Psoas muscle (tissue), 8 donors: ENCODE measurements around the gene SHISA5. TPM values are rescaled to one million over a fixed set of nuclear protein-coding genes. Genes with fewer than 3 reads are reported as not detected.

Experiments
- ATAC-seq, 4 donors: fragments of 200-7000 bp; cut with Tn5 transposase; one replicate each; pipeline ENCODE4 v1.9.1; 2020; ENCODE audit warnings: moderate library complexity in 3 of 4, mild to moderate bottlenecking in 2 of 4
- DNase-seq, 2 donors: peaks; one replicate each; pipeline ENCODE4 v3.0.0-alpha.2; 2020
- H3K27ac ChIP-seq: fragments of 200-600 bp; one replicate; pipeline ENCODE4 v1.8.0; 2022
- H3K27me3 ChIP-seq, 3 donors: fragments of 200-600 bp in 1 of 3; one replicate each; pipeline versions ENCODE4 v1.6.1 to v1.8.0; 2013 to 2022; ENCODE audit warnings: low read length in 2 of 3, mild to moderate bottlenecking in 2 of 3, moderate library complexity in 1 of 3; ENCODE audit not compliant: insufficient read depth in 3 of 3
- H3K36me3 ChIP-seq, 2 donors: fragments of 200-600 bp in 1 of 2; one replicate each; pipeline versions ENCODE4 v1.6.1 to v1.8.0; 2013 to 2022; ENCODE audit warnings: low read depth in 1 of 2, mild to moderate bottlenecking in 1 of 2, moderate library complexity in 1 of 2; ENCODE audit not compliant: insufficient read depth in 1 of 2
- H3K4me1 ChIP-seq: fragments of 200-600 bp; one replicate; pipeline ENCODE4 v1.8.0; 2022
- H3K4me3 ChIP-seq: fragments of 200-600 bp; one replicate; pipeline ENCODE4 v1.8.0; 2022; ENCODE audit warnings: mild to moderate bottlenecking
- H3K9me3 ChIP-seq: fragments of 200-600 bp; one replicate; pipeline ENCODE4 v1.8.0; 2022
- CTCF ChIP-seq: fragments of 200-600 bp; IDR thresholded peaks from one replicate; pipeline ENCODE4 v1.8.0; 2022; ENCODE audit warnings: antibody characterized with exemption
- WGBS, 3 donors: extraction: QIAGEN DNeasy Blood & Tissue Kit; methylation state at CpG; one replicate each; pipeline versions ENCODE4 v1.1.6 to v1.1.7; 2013; 5-methylcytosine and 5-hydroxymethylcytosine counted together
- intact Hi-C, 2 donors: fragments of 100-400 bp; cut with DNase I; formaldehyde crosslinking; loops; one replicate each; pipeline versions ENCODE4 v1.11.0 to v1.14.2; 2022
- polyA plus RNA-seq, 3 donors: library from polyadenylated mRNA; stranded (reverse); fragments of 200-250 nt; gene quantifications; one replicate each; pipeline ENCODE4 v1.2.3, GENCODE V29; 2013
- total RNA-seq, 4 donors: library from RNA; stranded (reverse); fragmentation: NEBNext Ultra II Directional in 2 of 4; extraction: Animal tissue kit (Norgen Biotek cat#: 25700) in 2 of 4; gene quantifications; one replicate each; pipeline versions ENCODE4 v1.2.1 to v1.2.4, GENCODE V29; 2021 to 2023
- donor health status: healthy with polysubstance abuse.
- donor health status: DM: no; HTN: no; CAD: no; lungs with moderate emphysema.
- donor health status: Bipolar disorder and iron deficiency.
- donor health status: healthy.
- donor health status: DM: yes; HTN: yes; CAD: no.
- donor health status: DM: no; HTN: no; CAD: no.
- donor health status: DM: no; HTN: no; CAD: no.
- donor health status: DM: yes; HTN: yes; CAD: no.

The SHISA5 gene
- total and polyA plus RNA-seq, 7 donors, result 16.9 to 34.7 (median 24.3) TPM

DNA sequence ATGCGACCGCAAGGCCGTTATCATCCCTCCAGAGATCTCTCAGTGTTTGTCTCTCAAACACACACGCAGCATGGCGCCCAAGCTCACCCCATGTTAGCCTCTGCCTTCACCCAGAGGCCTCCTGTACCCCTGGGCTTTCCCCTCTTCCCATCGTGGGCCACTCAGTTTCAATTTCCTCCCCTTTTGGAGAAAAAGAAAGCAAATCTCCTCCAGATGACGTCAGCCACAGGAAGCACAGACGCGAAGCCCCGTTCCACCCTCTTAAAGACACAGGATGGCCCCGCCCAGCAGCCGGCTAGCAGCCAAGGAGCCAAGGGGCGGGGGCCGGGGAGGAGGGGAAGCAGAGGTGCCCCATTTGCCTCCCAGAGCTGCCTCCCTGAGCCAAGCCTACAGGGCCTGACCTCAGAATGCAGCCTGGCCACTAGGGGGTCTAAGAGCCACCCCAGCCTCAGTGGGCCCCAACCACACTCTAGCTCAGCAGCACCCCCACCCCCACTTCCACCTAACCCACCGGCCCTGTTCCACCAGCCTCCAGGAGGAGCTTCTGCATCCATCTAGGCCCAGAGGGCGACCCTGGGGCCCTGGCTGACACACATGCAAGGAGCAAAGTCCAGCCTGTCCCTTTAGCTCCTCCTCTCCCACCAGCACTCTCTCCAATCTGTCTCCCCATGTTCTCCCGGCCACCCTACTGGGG is 30.9 kb downstream of the SHISA5 start:
- WGBS, 3 donors, result 9% methylated on average over 15 to 17 of the region's 17 CpGs
- peaks cover 0 to 13% of the 10 kb centered on the region in 2 donors for H3K36me3 ChIP-seq

DNA sequence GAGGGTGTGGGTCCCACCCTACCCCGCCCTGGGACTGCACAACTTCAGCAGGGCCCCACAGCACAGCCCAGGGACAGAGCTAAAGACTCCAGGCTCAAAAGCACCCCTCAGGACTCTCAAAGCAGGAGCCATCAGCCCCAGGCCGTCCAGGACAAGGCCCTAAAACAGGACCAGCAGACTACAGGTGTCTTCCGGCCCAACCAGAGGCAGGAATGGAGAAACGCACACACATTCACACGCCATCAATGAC is 31.4 kb downstream of the SHISA5 start:
- Histone ChIP-seq H3K4me3 (peak overlapping the region; percentile 79), H3K36me3 (peaks cover 0 to 15% of the 10 kb centered on the region in 2 donors), H3K27me3 (no peaks in the 10 kb centered on the region), H3K9me3 (no peaks in the 10 kb centered on the region), H3K4me1 (peaks cover 25% of the 10 kb centered on the region), H3K27ac (peak overlapping the region; percentile 86)
- peak in 3 of 4 donors; percentile 30 to 50 (median 31) for ATAC-seq
- no peak for TF ChIP-seq CTCF
- intact Hi-C loops, result no loop called here
- no peak for DNase-seq
- 10 to 26% (median 14%) methylated on average over 5 of the region's 5 CpGs for whole genome bisulfite sequencing, 3 donors

More for the DNA sequence above, 30.9 kb downstream of the SHISA5 start:
- Histone ChIP-seq H3K4me1 (peaks cover 20% of the 10 kb centered on the region), H3K9me3 (no peaks in the 10 kb centered on the region), H3K27me3 (no peaks in the 10 kb centered on the region), H3K27ac (peak overlapping the region; percentile 86), H3K4me3 (peak overlapping the region; percentile 79)
- intact Hi-C loops, result no loop called here
- DNase-seq (peak; percentile 92 to 93), ATAC-seq (peak; percentile 81 to 92 (median 88))
- TF ChIP-seq CTCF, result peak; percentile 36

- Histone ChIP-seq H3K27me3 (no peaks in the 10 kb centered on the region), H3K9me3 (no peaks in the 10 kb centered on the region), H3K36me3 (peaks cover 0 to 15% of the 10 kb centered on the region in 2 donors), H3K27ac (no peak overlapping the region), H3K4me1 (peaks cover 38% of the 10 kb centered on the region), H3K4me3 (no peak overlapping the region)
- intact Hi-C loops, result no loop called here
- ATAC-seq, result no peak
- 42 to 67% (median 45%) methylated on average over 1 of the region's 1 CpG for WGBS, 3 donors
- no peak for DNase-seq
- TF ChIP-seq CTCF, result no peak
Observed at GRCh38 chr3:48470286-48470685, 33.7 kb downstream of the SHISA5 start.

GRCh38 chr3:48469046-48469915 is 34.7 kb downstream of the SHISA5 start:
- ATAC-seq, result no peak
- WGBS, 3 donors, result 54 to 76% (median 61%) methylated on average over 28 to 29 of the region's 29 CpGs
- Histone ChIP-seq H3K4me1 (peaks cover 43% of the 10 kb centered on the region), H3K27ac (peak overlapping the region; percentile 20), H3K27me3 (no peaks in the 10 kb centered on the region), H3K9me3 (no peaks in the 10 kb centered on the region), H3K4me3 (no peak overlapping the region), H3K36me3 (peaks cover 0 to 20% of the 10 kb centered on the region in 2 donors)
- intact Hi-C loops, result loop anchor here (5.0 to 10.0 kb wide), 2 partner anchors 38 to 216 kb away; partner anchors contain the start of gene NCKIPSD (in 1 of the 2)
- no peak for DNase-seq
- TF ChIP-seq CTCF, result no peak
